PC-9 (cell line): ENCODE measurements around the gene ATP4A. TPM values are rescaled to one million over a fixed set of nuclear protein-coding genes. Genes with fewer than 3 reads are reported as not detected.

Experiments
- BruUV-seq: library from RNA; stranded (reverse); fragments of 400-500 nt; replicated peaks from 2 replicates; lab custom pipeline; 2021; lab: Mats Ljungman, UMichigan
- CTCF ChIA-PET: fragments of 300-600 bp; sonication (Branson Sonifier 250); formaldehyde crosslinking; loops from one replicate; lab custom pipeline; 2022; ENCODE audit warnings: antibody characterized with exemption; lab: Charles Lee
- POLR2A ChIA-PET: fragments of 300-600 bp; sonication (Branson Sonifier 250); formaldehyde crosslinking; loops from one replicate; lab custom pipeline; 2022; ENCODE audit warnings: antibody characterized with exemption; ENCODE audit not compliant: unreplicated experiment; lab: Charles Lee
- DNase-seq, 2 experiments: peaks; one replicate each; pipeline versions ENCODE4 v3.0.0 to v3.0.0-alpha.2; 2015 to 2022; ENCODE audit warnings: mixed read lengths in 1 of 2
- H2AFZ ChIP-seq: fragments of 200-600 bp; sonication (generic); 2 replicates; pipeline ENCODE4 v1.8.1; 2017; ENCODE audit warnings: antibody characterized with exemption
- H3F3A ChIP-seq: fragments of 200-600 bp; sonication (generic); 2 replicates; pipeline ENCODE4 v1.8.1; 2017; ENCODE audit warnings: antibody characterized with exemption, mild to moderate bottlenecking, low read depth; ENCODE audit not compliant: insufficient read depth
- H3K27ac ChIP-seq: fragments of 200-600 bp; sonication (generic); 2 replicates; pipeline ENCODE4 v1.6.1; 2016; ENCODE audit warnings: mixed run types
- H3K27me3 ChIP-seq: fragments of 200-600 bp; sonication (generic); 2 replicates; pipeline ENCODE4 v1.6.1; 2016; ENCODE audit warnings: low read depth, mixed run types; ENCODE audit not compliant: insufficient read depth
- H3K36me3 ChIP-seq: fragments of 200-600 bp; sonication (generic); 2 replicates; pipeline ENCODE4 v1.6.1; 2016; ENCODE audit warnings: low read depth, mixed run types
- H3K4me1 ChIP-seq: fragments of 200-600 bp; sonication (generic); replicated peaks from 2 replicates; pipeline ENCODE4 v1.6.1; 2016; ENCODE audit warnings: mixed run types; ENCODE audit not compliant: insufficient read depth
- H3K4me2 ChIP-seq: fragments of 200-600 bp; sonication (generic); 2 replicates; pipeline ENCODE4 v1.6.1; 2017; ENCODE audit warnings: mixed run types
- H3K4me3 ChIP-seq: fragments of 200-600 bp; sonication (generic); 2 replicates; pipeline ENCODE4 v1.6.1; 2016; ENCODE audit warnings: mixed run types
- H3K79me2 ChIP-seq: fragments of 200-600 bp; sonication (generic); 2 replicates; pipeline ENCODE4 v1.6.1; 2017; ENCODE audit warnings: low read depth, mixed run types
- H3K9me2 ChIP-seq: fragments of 200-600 bp; sonication (generic); 2 replicates; pipeline ENCODE4 v1.8.1; 2017; ENCODE audit warnings: mild to moderate bottlenecking; ENCODE audit not compliant: insufficient read depth
- H3K9me3 ChIP-seq: fragments of 200-600 bp; sonication (generic); 2 replicates; pipeline ENCODE4 v1.8.1; 2016; ENCODE audit warnings: low read depth; ENCODE audit not compliant: insufficient read depth
- H4K20me1 ChIP-seq: fragments of 200-600 bp; sonication (generic); 2 replicates; pipeline ENCODE4 v1.8.1; 2017; ENCODE audit not compliant: insufficient read depth
- CTCF ChIP-seq: fragments of 200-600 bp; sonication (generic); conservative IDR thresholded peaks from 2 replicates; pipeline ENCODE4 v1.6.1; 2017; ENCODE audit warnings: mixed run types, antibody characterized with exemption, mild to moderate bottlenecking, moderate library complexity
- EZH2 ChIP-seq: fragments of 200-600 bp; sonication (generic); IDR thresholded peaks from 2 replicates; pipeline ENCODE4 v1.8.0; 2017; ENCODE audit warnings: antibody characterized with exemption, low read depth
- intact Hi-C: fragments of 100-400 bp; cut with micrococcal nuclease; formaldehyde crosslinking; loops from one replicate; pipeline ENCODE4 v1.10.0; 2022; ENCODE audit not compliant: unreplicated experiment
- total RNA-seq: library from RNA; stranded (reverse); gene quantifications from 2 replicates; pipeline ENCODE4 v1.2.3, GENCODE V29; 2021

ATP4A gene
- total RNA-seq, 1 experiment from 2014 or later: not detected

- BruUV-seq: no TSS peak
These were observed 55.3 kb downstream of the ATP4A start for GRCh38 chr19:35508129-35508528.

GRCh38 chr19:35507561-35507960, 55.9 kb downstream of the ATP4A start:
- no peaks in the 10 kb centered on the region for H3K9me3 ChIP-seq
- POLR2A ChIA-PET: no interaction called here
- H3K36me3 ChIP-seq: peaks cover 8% of the 10 kb centered on the region; the same call in 1 of the 2 replicates
- no peaks in the 10 kb centered on the region for H3K27me3 ChIP-seq
- no peak overlapping the region for H3K4me3 ChIP-seq
- peaks cover 13% of the 10 kb centered on the region; the same call in 1 of the 2 replicates for H3K4me1 ChIP-seq
- peaks cover 19% of the 10 kb centered on the region for H3K79me2 ChIP-seq
- H3F3A ChIP-seq: peaks cover 9% of the 10 kb centered on the region; the same call in 1 of the 2 replicates
- H3K4me2 ChIP-seq: no peak overlapping the region
- BruUV-seq: no TSS peak
- peaks cover 4% of the 10 kb centered on the region; the same call in 1 of the 2 replicates for H4K20me1 ChIP-seq
- CTCF ChIA-PET: no interaction called here
- no peak for DNase-seq
- no peak overlapping the region for H2AFZ ChIP-seq
- H3K27ac ChIP-seq: no peak overlapping the region
- TF ChIP-seq CTCF (no peak), EZH2 (no peak)
- intact Hi-C loops: no loop called here
- H3K9me2 ChIP-seq: no peaks in the 10 kb centered on the region

More at GRCh38 chr19:35508129-35508528, 55.3 kb downstream of the ATP4A start:
- Histone ChIP-seq H3K4me3 (no peak overlapping the region), H3K4me2 (peak overlapping the region; percentile 94; the same call in 1 of the 2 replicates), H3K27ac (no peak overlapping the region), H2AFZ (no peak overlapping the region), H3K9me3 (no peaks in the 10 kb centered on the region), H3K9me2 (no peaks in the 10 kb centered on the region), H4K20me1 (peaks cover 4% of the 10 kb centered on the region; the same call in 1 of the 2 replicates), H3K79me2 (peaks cover 19% of the 10 kb centered on the region), H3K36me3 (peaks cover 8% of the 10 kb centered on the region; the same call in 1 of the 2 replicates), H3K27me3 (no peaks in the 10 kb centered on the region), H3K4me1 (peaks cover 13% of the 10 kb centered on the region; the same call in 1 of the 2 replicates), H3F3A (peaks cover 9% of the 10 kb centered on the region; the same call in 1 of the 2 replicates)
- ChIA-PET CTCF (no interaction called here), POLR2A (interaction anchor here (0.6 kb wide), 1 partner anchor 136 kb away, joined by 8 read pairs; no protein-coding TSS in a partner anchor)
- no peak for TF ChIP-seq EZH2
- no peak for TF ChIP-seq CTCF
- intact Hi-C loops: no loop called here
- DNase-seq: no peak

- Histone ChIP-seq H3K36me3 (peaks cover 8% of the 10 kb centered on the region; the same call in 1 of the 2 replicates), H3K27me3 (no peaks in the 10 kb centered on the region), H3F3A (peaks cover 9% of the 10 kb centered on the region; the same call in 1 of the 2 replicates), H3K9me2 (no peaks in the 10 kb centered on the region), H3K4me1 (peaks cover 13% of the 10 kb centered on the region; the same call in 1 of the 2 replicates), H4K20me1 (peaks cover 4% of the 10 kb centered on the region), H3K79me2 (peaks cover 19% of the 10 kb centered on the region), H3K27ac (no peak overlapping the region), H3K9me3 (no peaks in the 10 kb centered on the region), H3K4me3 (no peak overlapping the region), H3K4me2 (no peak overlapping the region), H2AFZ (no peak overlapping the region)
- BruUV-seq: no TSS peak
- DNase-seq: no peak
- intact Hi-C loops: no loop called here
- TF ChIP-seq EZH2 (no peak), CTCF (no peak)
- ChIA-PET CTCF (interaction anchor here (0.5 kb wide), 1 partner anchor 485 kb away, joined by 3 read pairs; no protein-coding TSS in a partner anchor), POLR2A (no interaction called here)
These were observed 57.4 kb downstream of the ATP4A start for GRCh38 chr19:35506011-35506410.
